ENCODE measurements around the gene GCNA.

DNA sequence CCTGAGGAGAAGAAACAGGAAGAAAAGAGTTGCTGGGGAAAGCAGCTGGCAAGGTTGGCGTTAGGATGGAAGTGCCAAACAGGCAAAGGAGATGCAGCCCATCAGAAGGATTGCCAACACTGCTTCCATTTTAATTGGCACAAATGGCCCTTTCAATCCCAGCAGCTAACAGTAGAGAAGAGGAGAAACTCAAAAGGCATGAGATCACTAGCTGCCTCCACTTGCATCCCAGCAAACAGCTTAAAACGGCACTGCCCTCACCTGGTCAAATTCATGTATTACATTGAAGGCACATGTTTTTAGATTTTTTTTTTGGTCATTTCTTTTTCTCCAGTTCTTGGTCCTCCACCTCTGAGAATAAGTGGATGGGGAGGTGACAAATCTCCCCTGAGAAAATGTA lies 74.2 kb downstream of the GCNA start:
- TF ChIP-seq CTCF (IDR thresholded peaks at IDR 0.05) = peak in 2 of 3 donors; percentile 20 to 22
- no peak for TF ChIP-seq EP300 (IDR thresholded peaks at IDR 0.05)
- TF ChIP-seq POLR2A (IDR thresholded peaks at IDR 0.05) = no peak
